ENCODE results near the gene HEMK1. TPM values are rescaled to one million over a fixed set of nuclear protein-coding genes. Genes with fewer than 3 reads are reported as not detected.

HEMK1 gene
- total RNA-seq, result 10 to 100 TPM in 1 of 4 donors, 1 to 10 TPM in 3; 5.0 to 13.3 (median 7.2) TPM
- polyA plus RNA-seq, result 10 to 100 TPM in 2 of 3 donors, 1 to 10 TPM in 1; 9.6 to 17.7 (median 12.3) TPM

- 0 to 1% methylated on average over 55 of the region's 55 CpGs for WGBS, 2 donors
- TF ChIP-seq EP300 (IDR thresholded peaks at IDR 0.05), result peak in 2 of 4 donors; percentile 66 to 89
- peak; percentile 88 to 94 (median 92) for TF ChIP-seq POLR2AphosphoS5 (IDR thresholded peaks at IDR 0.05)
- TF ChIP-seq POLR2A (IDR thresholded peaks at IDR 0.05), result peak; percentile 72 to 81
- TF ChIP-seq, protein P1, sequence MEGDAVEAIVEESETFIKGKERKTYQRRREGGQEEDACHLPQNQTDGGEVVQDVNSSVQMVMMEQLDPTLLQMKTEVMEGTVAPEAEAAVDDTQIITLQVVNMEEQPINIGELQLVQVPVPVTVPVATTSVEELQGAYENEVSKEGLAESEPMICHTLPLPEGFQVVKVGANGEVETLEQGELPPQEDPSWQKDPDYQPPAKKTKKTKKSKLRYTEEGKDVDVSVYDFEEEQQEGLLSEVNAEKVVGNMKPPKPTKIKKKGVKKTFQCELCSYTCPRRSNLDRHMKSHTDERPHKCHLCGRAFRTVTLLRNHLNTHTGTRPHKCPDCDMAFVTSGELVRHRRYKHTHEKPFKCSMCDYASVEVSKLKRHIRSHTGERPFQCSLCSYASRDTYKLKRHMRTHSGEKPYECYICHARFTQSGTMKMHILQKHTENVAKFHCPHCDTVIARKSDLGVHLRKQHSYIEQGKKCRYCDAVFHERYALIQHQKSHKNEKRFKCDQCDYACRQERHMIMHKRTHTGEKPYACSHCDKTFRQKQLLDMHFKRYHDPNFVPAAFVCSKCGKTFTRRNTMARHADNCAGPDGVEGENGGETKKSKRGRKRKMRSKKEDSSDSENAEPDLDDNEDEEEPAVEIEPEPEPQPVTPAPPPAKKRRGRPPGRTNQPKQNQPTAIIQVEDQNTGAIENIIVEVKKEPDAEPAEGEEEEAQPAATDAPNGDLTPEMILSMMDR (IDR thresholded peaks at IDR 0.05), result no peak
- intact Hi-C loops (cut with DNase I), result loop anchor here (1.0 to 5.0 kb wide), 2 partner anchors 31 to 818 kb away; partner anchors contain the start of gene MANF
These were observed at the start of gene HEMK1 for GRCh38 chr3:50568947-50569749. HEMK1 (plus strand) TSS chr3:50569522; CDS start chr3:50571105, 1,583 bp downstream.

GRCh38 chr3:50520849-50521248 lies 48.5 kb upstream of the HEMK1 start:
- Histone ChIP-seq H3K27ac (no peak overlapping the region), H3K36me3 (no peaks in the 10 kb centered on the region), H3K4me3 (no peak overlapping the region), H3K27me3 (peaks cover 0 to 4% (median 0%) of the 10 kb centered on the region in 3 donors), H3K4me1 (peaks cover 0 to 9% (median 7%) of the 10 kb centered on the region in 4 donors), H3K9me3 (no peaks in the 10 kb centered on the region)
- 68 to 71% methylated on average over 3 of the region's 3 CpGs for WGBS, 2 donors
- intact Hi-C loops (cut with DNase I), result no loop called here
- TF ChIP-seq EP300 (IDR thresholded peaks at IDR 0.05) (no peak), POLR2A (IDR thresholded peaks at IDR 0.05) (no peak), POLR2AphosphoS5 (IDR thresholded peaks at IDR 0.05) (no peak)
- TF ChIP-seq, protein P1 (IDR thresholded peaks at IDR 0.05), result no peak
- DNase-seq, result no peak

More at GRCh38 chr3:50568947-50569749, at the start of gene HEMK1:
- H3K4me1 ChIP-seq, result peaks cover 0 to 45% (median 35%) of the 10 kb centered on the region in 4 donors
- H3K4me3 ChIP-seq, result peak within 1 kb of the TSS; percentile 62 to 86 (median 75)
- H3K27me3 ChIP-seq, result no peaks in the 10 kb centered on the region
- no peaks in the 10 kb centered on the region for H3K9me3 ChIP-seq
- peak within 1 kb of the TSS; percentile 87 to 94 (median 89) for H3K27ac ChIP-seq
- peak; percentile 99 for DNase-seq
- H3K36me3 ChIP-seq, result peaks cover 0 to 18% (median 2%) of the 10 kb centered on the region in 4 donors

DNA sequence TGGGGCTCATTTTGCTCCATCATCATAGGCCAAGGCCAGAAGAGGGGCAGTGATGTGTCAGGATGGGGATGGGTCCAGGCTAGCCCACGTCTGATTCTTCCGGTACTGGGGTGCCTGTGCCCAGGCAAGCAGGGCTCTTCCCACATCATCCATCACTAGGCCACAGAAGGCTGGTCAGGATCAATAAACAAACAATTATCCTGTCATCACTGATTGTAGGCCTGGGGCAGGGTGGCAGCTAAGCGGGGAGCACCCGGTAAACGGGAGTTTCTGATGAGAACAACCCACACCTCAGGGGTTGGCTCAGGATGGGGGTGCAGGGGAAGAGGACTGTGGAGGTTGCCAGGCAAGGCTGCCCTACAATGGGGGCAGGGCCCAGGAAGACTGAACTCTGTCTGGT lies 47.8 kb upstream of the HEMK1 start:
- no peak for DNase-seq
- Histone ChIP-seq H3K9me3 (no peaks in the 10 kb centered on the region), H3K4me1 (peaks cover 0 to 2% (median under 1%) of the 10 kb centered on the region in 4 donors), H3K27me3 (peaks cover 0 to 4% (median 0%) of the 10 kb centered on the region in 3 donors), H3K27ac (no peak overlapping the region), H3K4me3 (no peak overlapping the region), H3K36me3 (no peaks in the 10 kb centered on the region)
- TF ChIP-seq POLR2AphosphoS5 (IDR thresholded peaks at IDR 0.05) (no peak), EP300 (IDR thresholded peaks at IDR 0.05) (no peak), POLR2A (IDR thresholded peaks at IDR 0.05) (no peak)
- TF ChIP-seq, protein P1 (IDR thresholded peaks at IDR 0.05), result no peak
- intact Hi-C loops (cut with DNase I), result no loop called here
- 81 to 85% methylated on average over 5 of the region's 5 CpGs for WGBS, 2 donors

- intact Hi-C loops (cut with DNase I), result no loop called here
- Histone ChIP-seq H3K9me3 (no peaks in the 10 kb centered on the region), H3K27me3 (peaks cover 0 to 7% (median 0%) of the 10 kb centered on the region in 3 donors), H3K4me3 (no peak overlapping the region), H3K27ac (no peak overlapping the region), H3K36me3 (no peaks in the 10 kb centered on the region), H3K4me1 (no peaks in the 10 kb centered on the region)
- TF ChIP-seq, protein P1 (IDR thresholded peaks at IDR 0.05), result no peak
- no peak for TF ChIP-seq POLR2A (IDR thresholded peaks at IDR 0.05)
- no peak for TF ChIP-seq EP300 (IDR thresholded peaks at IDR 0.05)
- no peak for TF ChIP-seq POLR2AphosphoS5 (IDR thresholded peaks at IDR 0.05)
- 67 to 77% methylated on average over 9 of the region's 9 CpGs for WGBS, 2 donors
- DNase-seq, result no peak
These were observed 46.0 kb upstream of the HEMK1 start for GRCh38 chr3:50523279-50523811.
